ENCODE data around the gene FHAD1. TPM values are rescaled to one million over a fixed set of nuclear protein-coding genes. Genes with fewer than 3 reads are reported as not detected.

FHAD1 gene
- total RNA-seq, 1 donor from 2014 or later, result 0.32 TPM

GRCh38 chr1:15402809-15403450 is 155.9 kb downstream of the FHAD1 start:
- no peak for DNase-seq (ENCODE audit: low spot score)
- intact Hi-C loops (cut with DNase I), result no loop called here

- intact Hi-C loops (cut with DNase I), result no loop called here
- DNase-seq (ENCODE audit: low spot score), result no peak
Measured at GRCh38 chr1:15403962-15404580, 157.0 kb downstream of the FHAD1 start.

GRCh38 chr1:15405106-15405850 is 158.3 kb downstream of the FHAD1 start:
- DNase-seq (ENCODE audit: low spot score), result no peak
- intact Hi-C loops (cut with DNase I), result no loop called here

GRCh38 chr1:15406614-15407559 is 159.9 kb downstream of the FHAD1 start:
- no peak for DNase-seq (ENCODE audit: low spot score)
- intact Hi-C loops (cut with DNase I), result no loop called here

- no peak for DNase-seq (ENCODE audit: low spot score)
- intact Hi-C loops (cut with DNase I), result no loop called here
Measured at GRCh38 chr1:15407580-15407979, 160.6 kb downstream of the FHAD1 start.

- intact Hi-C loops (cut with DNase I), result loop anchor here (1.0 kb wide), 1 partner anchor 117 kb away; the partner anchor contains the start of gene DNAJC16
- DNase-seq (ENCODE audit: low spot score), result no peak
Measured at GRCh38 chr1:15408890-15409387, 161.9 kb downstream of the FHAD1 start.

GRCh38 chr1:15409388-15410222 is 162.6 kb downstream of the FHAD1 start, which contains the start of gene EFHD2:
EFHD2 (plus strand) TSS chr1:15409888; CDS start chr1:15409972, 84 bp downstream.
- intact Hi-C loops (cut with DNase I), result loop anchor here (1.0 to 10.0 kb wide), 2 partner anchors 117 to 255 kb away; partner anchors contain the start of genes DNAJC16 and TMEM51
- DNase-seq (ENCODE audit: low spot score), result peak; percentile 95

GRCh38 chr1:15410223-15410883 is 163.3 kb downstream of the FHAD1 start:
- intact Hi-C loops (cut with DNase I), result loop anchor here (10.0 kb wide), 1 partner anchor 256 kb away; the partner anchor contains the start of gene TMEM51
- no peak for DNase-seq (ENCODE audit: low spot score)

GRCh38 chr1:15410884-15411245 is 163.8 kb downstream of the FHAD1 start:
- intact Hi-C loops (cut with DNase I), result loop anchor here (10.0 kb wide), 1 partner anchor 256 kb away; the partner anchor contains the start of gene TMEM51
- no peak for DNase-seq (ENCODE audit: low spot score)

- intact Hi-C loops (cut with DNase I), result loop anchor here (10.0 kb wide), 1 partner anchor 257 kb away; the partner anchor contains the start of gene TMEM51
- DNase-seq (ENCODE audit: low spot score), result peak; percentile 95
Measured at GRCh38 chr1:15411593-15412137, 164.6 kb downstream of the FHAD1 start.

GRCh38 chr1:15412175-15412800 is 165.3 kb downstream of the FHAD1 start:
- intact Hi-C loops (cut with DNase I), result loop anchor here (10.0 kb wide), 1 partner anchor 257 kb away; the partner anchor contains the start of gene TMEM51
- DNase-seq (ENCODE audit: low spot score), result no peak

- intact Hi-C loops (cut with DNase I), result loop anchor here (10.0 kb wide), 1 partner anchor 258 kb away; the partner anchor contains the start of gene TMEM51
Measured at GRCh38 chr1:15412843-15413242, 165.8 kb downstream of the FHAD1 start.

GRCh38 chr1:15413563-15414444 is 166.8 kb downstream of the FHAD1 start:
- intact Hi-C loops (cut with DNase I), result loop anchor here (10.0 kb wide), 1 partner anchor 259 kb away; the partner anchor contains the start of gene TMEM51
- no peak for DNase-seq (ENCODE audit: low spot score)

More at GRCh38 chr1:15412843-15413242, 165.8 kb downstream of the FHAD1 start:
- no peak for DNase-seq (ENCODE audit: low spot score)

- DNase-seq (ENCODE audit: low spot score), result no peak
- intact Hi-C loops (cut with DNase I), result loop anchor here (10.0 kb wide), 1 partner anchor 260 kb away; the partner anchor contains the start of gene TMEM51
Measured at GRCh38 chr1:15414445-15414983, 167.5 kb downstream of the FHAD1 start.

All from cardiac septum (tissue), 1 donor.